Natural killer cell (primary cell): Measurements from ENCODE around the gene FGF21. TPM values are rescaled to one million over a fixed set of nuclear protein-coding genes. Genes with fewer than 3 reads are reported as not detected.

Experiments
- ATAC-seq, 3 donors: fragments of 150-1000 bp in 2 of 3; fragments of 200-7000 bp in 1 of 3; cut with Tn5 transposase; 1 replicate in 1 of 3; 2 replicates in 2 of 3; pipeline ENCODE4 v1.10.0; 2021; ENCODE audit warnings: mild to moderate bottlenecking in 2 of 3, moderate library complexity in 2 of 3
- DNase-seq, 2 donors: peaks; one replicate each; pipeline versions ENCODE4 v3.0.0 to v3.0.0-alpha.2; 2013 to 2021; ENCODE audit warnings: mixed read lengths in 1 of 2
- H3K27ac ChIP-seq: one replicate; pipeline ENCODE4 v1.5.1; 2013; ENCODE audit warnings: mild to moderate bottlenecking, low read length
- H3K27me3 ChIP-seq: one replicate; pipeline ENCODE4 v1.6.1; 2013; ENCODE audit warnings: low read length; ENCODE audit not compliant: control insufficient read depth, insufficient read depth
- H3K36me3 ChIP-seq: one replicate; pipeline ENCODE4 v1.6.1; 2013; ENCODE audit warnings: low read length; ENCODE audit not compliant: control insufficient read depth, insufficient read depth
- H3K4me1 ChIP-seq: one replicate; pipeline ENCODE4 v1.6.1; 2013; ENCODE audit warnings: low read length; ENCODE audit not compliant: control insufficient read depth, insufficient read depth
- H3K4me3 ChIP-seq: one replicate; pipeline ENCODE4 v1.5.1; 2013; ENCODE audit warnings: low read length
- H3K9me3 ChIP-seq: one replicate; pipeline ENCODE4 v1.6.1; 2013; ENCODE audit warnings: low read length; ENCODE audit not compliant: control insufficient read depth, insufficient read depth
- H3K27ac Mint-ChIP-seq, 2 donors: one replicate each; pipeline ENCODE4 v1.8.0; 2022; ENCODE audit warnings: mild to moderate bottlenecking in 2 of 2, mixed read lengths in 2 of 2, moderate library complexity in 1 of 2
- H3K27me3 Mint-ChIP-seq, 2 donors: one replicate each; pipeline ENCODE4 v1.8.0; 2022; ENCODE audit warnings: low read depth in 2 of 2, mixed read lengths in 2 of 2
- H3K36me3 Mint-ChIP-seq: one replicate; pipeline ENCODE4 v1.8.0; 2022; ENCODE audit warnings: mixed read lengths
- H3K4me1 Mint-ChIP-seq, 2 donors: one replicate each; pipeline ENCODE4 v1.8.0; 2022; ENCODE audit warnings: mixed read lengths in 2 of 2
- H3K4me3 Mint-ChIP-seq: one replicate; pipeline ENCODE4 v1.8.0; 2022; ENCODE audit warnings: mild to moderate bottlenecking, moderate library complexity, mixed read lengths
- H3K9me3 Mint-ChIP-seq, 2 donors: one replicate each; pipeline ENCODE4 v1.8.0; 2022; ENCODE audit warnings: mixed read lengths in 2 of 2
- CTCF ChIP-seq: fragments of 200-600 bp; IDR thresholded peaks from one replicate; pipeline ENCODE4 v1.8.0; 2022; ENCODE audit warnings: antibody characterized with exemption
- WGBS: methylation state at CpG from one replicate; pipeline ENCODE4 v1.1.7; 2013; ENCODE audit warnings: missing lambda C conversion rate; ENCODE audit not compliant: insufficient coverage; 5-methylcytosine and 5-hydroxymethylcytosine counted together
- intact Hi-C: fragments of 100-400 bp; cut with micrococcal nuclease; formaldehyde crosslinking; loops from one replicate; pipeline ENCODE4 v1.14.2; 2022
- total RNA-seq, 4 donors: library from RNA; stranded (reverse); fragments of 120-200 nt in 1 of 4; gene quantifications; one replicate each; pipeline versions ENCODE4 v1.2.3 to v1.2.4, GENCODE V29; 2013 to 2022

The FGF21 gene
- total RNA-seq, 3 donors from 2014 or later (not counting 1 experiment from before 2014, with no cell fraction given), result not detected

- no peaks in the 10 kb centered on the region for H3K9me3 ChIP-seq
- DNase-seq (no peak), ATAC-seq (no peak)
- no peaks in the 10 kb centered on the region for H3K36me3 ChIP-seq
- Mint-ChIP-seq H3K27ac (no peak overlapping the region), H3K27me3 (peaks cover 14 to 21% of the 10 kb centered on the region in 2 donors), H3K9me3 (no peaks in the 10 kb centered on the region), H3K36me3 (no peaks in the 10 kb centered on the region), H3K4me3 (no peak overlapping the region), H3K4me1 (peaks cover 0 to 13% of the 10 kb centered on the region in 2 donors)
- TF ChIP-seq CTCF, result no peak
- H3K27ac ChIP-seq, result no peak overlapping the region
- 98% methylated on average over 37 of the region's 38 CpGs for WGBS
- H3K4me1 ChIP-seq, result peaks cover 13% of the 10 kb centered on the region
- no peak overlapping the region for H3K4me3 ChIP-seq
- intact Hi-C loops, result loop anchor here (5.0 kb wide), 1 partner anchor 88 kb away; the partner anchor contains the start of gene CA11
- peaks cover 5% of the 10 kb centered on the region for H3K27me3 ChIP-seq
Observed at GRCh38 chr19:48735031-48735615, 20.2 kb upstream of the FGF21 start.

DNA sequence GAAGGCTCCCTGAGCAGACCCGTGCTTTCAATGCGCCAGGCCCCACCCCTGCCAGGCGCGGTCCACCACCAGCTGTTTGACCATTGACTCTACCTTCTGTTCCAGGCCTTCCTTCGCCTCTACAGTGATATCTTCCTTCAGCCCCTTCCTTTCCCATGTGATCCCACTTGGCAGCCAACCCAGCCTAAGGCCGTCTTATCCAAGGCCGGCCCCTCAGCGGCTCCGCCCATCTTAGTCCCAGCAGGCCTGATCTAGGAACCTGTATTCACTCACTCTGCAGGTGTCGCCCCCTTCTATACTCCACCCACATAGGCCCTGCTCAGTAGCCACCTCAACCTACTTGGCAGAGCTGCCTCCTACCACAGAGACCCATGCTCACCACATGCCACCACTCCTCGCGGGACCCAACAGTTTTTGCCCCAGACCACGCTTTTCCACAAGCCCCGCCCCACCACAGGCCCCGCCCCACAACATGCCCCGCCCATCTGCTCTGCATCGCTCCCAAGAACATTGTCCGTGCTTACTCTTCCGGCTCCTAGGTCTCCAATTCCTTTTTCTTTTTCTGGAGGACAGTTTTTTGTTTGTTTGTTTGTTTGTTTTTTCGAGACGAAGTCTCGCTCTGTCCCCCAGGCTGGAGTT lies 17.8 kb upstream of the FGF21 start:
- TF ChIP-seq CTCF, result no peak
- H3K4me1 ChIP-seq, result peaks cover 25% of the 10 kb centered on the region
- H3K27me3 ChIP-seq, result peaks cover 9% of the 10 kb centered on the region
- DNase-seq (peak in 1 of 2 donors; percentile 28), ATAC-seq (no peak)
- Mint-ChIP-seq H3K4me1 (peaks cover 8 to 24% of the 10 kb centered on the region in 2 donors), H3K36me3 (no peaks in the 10 kb centered on the region), H3K9me3 (no peaks in the 10 kb centered on the region), H3K4me3 (peak overlapping the region; percentile 58), H3K27me3 (peaks cover 6% of the 10 kb centered on the region in 2 donors), H3K27ac (no peak overlapping the region)
- no peaks in the 10 kb centered on the region for H3K36me3 ChIP-seq
- intact Hi-C loops, result loop anchor here (5.0 kb wide), 1 partner anchor 90 kb away; the partner anchor contains the start of gene CA11
- WGBS, result 83% methylated on average over 21 of the region's 22 CpGs
- H3K9me3 ChIP-seq, result no peaks in the 10 kb centered on the region
- no peak overlapping the region for H3K27ac ChIP-seq
- no peak overlapping the region for H3K4me3 ChIP-seq

- Histone ChIP-seq H3K36me3 (no peaks in the 10 kb centered on the region), H3K27me3 (peaks cover 9% of the 10 kb centered on the region), H3K4me1 (peaks cover 25% of the 10 kb centered on the region), H3K9me3 (no peaks in the 10 kb centered on the region), H3K4me3 (no peak overlapping the region), H3K27ac (peak overlapping the region; percentile 45)
- intact Hi-C loops, result loop anchor here (1.0 to 5.0 kb wide), 2 partner anchors 24 to 91 kb away; partner anchors contain the start of gene CA11
- H3K27me3 Mint-ChIP-seq, result no peaks in the 10 kb centered on the region
- ATAC-seq (peak; percentile 87 to 91 (median 88)), DNase-seq (peak; percentile 71 to 93)
- peak overlapping the region in 1 of 2 donors; percentile 49 for H3K27ac Mint-ChIP-seq
- no peaks in the 10 kb centered on the region for H3K9me3 Mint-ChIP-seq
- WGBS, result 2% methylated on average over 96 of the region's 96 CpGs
- H3K4me1 Mint-ChIP-seq, result peaks cover 8 to 24% of the 10 kb centered on the region in 2 donors
- no peaks in the 10 kb centered on the region for H3K36me3 Mint-ChIP-seq
- no peak for TF ChIP-seq CTCF
- peak overlapping the region; percentile 56 for H3K4me3 Mint-ChIP-seq
Observed at GRCh38 chr19:48738557-48739403, 16.5 kb upstream of the FGF21 start.
